K562 (cell line): Measurements from ENCODE around the gene CMTM4. TPM values are rescaled to one million over a fixed set of nuclear protein-coding genes. Genes with fewer than 3 reads are reported as not detected.

ENCODE experiments used
- ATF3 ChIP-seq, 2 experiments: fragments of 450-650 bp in 1 of 2; sonication (generic) in 1 of 2; formaldehyde crosslinking in 1 of 2; IDR thresholded peaks in 1 of 2; conservative IDR thresholded peaks in 1 of 2; 2 replicates each; pipeline versions ENCODE4 v1.6.1 to v1.8.1; 2016 to 2023; ENCODE audit warnings: mild to moderate bottlenecking in 2 of 2, moderate library complexity in 2 of 2, inconsistent platforms in 1 of 2, missing genetic modification reagents in 1 of 2
- EHMT2 ChIP-seq: fragments of 450-650 bp; IDR thresholded peaks from 2 replicates; pipeline ENCODE4 v1.6.1; 2018; ENCODE audit warnings: antibody characterized with exemption
- HDAC6 ChIP-seq: IDR thresholded peaks from 2 replicates; pipeline ENCODE4 v1.6.1; 2012; ENCODE audit warnings: low read depth, mild to moderate bottlenecking, control low read depth, inconsistent platforms, low read length, moderate library complexity
- KLF6 ChIP-seq: fragments of 250-450 bp; sonication (Bioruptor Pico); IDR thresholded peaks from 2 replicates; pipeline ENCODE4 v1.4.0; 2020; ENCODE audit warnings: mild to moderate bottlenecking, moderate library complexity, borderline replicate concordance
- NCOA4 ChIP-seq: fragments of 450-650 bp; IDR thresholded peaks from 2 replicates; pipeline ENCODE4 v1.6.1; 2018; ENCODE audit warnings: mild to moderate bottlenecking; ENCODE audit not compliant: partially characterized antibody
- NUFIP1 ChIP-seq: fragments of 450-650 bp; IDR thresholded peaks from 2 replicates; pipeline ENCODE4 v1.6.1; 2018; ENCODE audit not compliant: partially characterized antibody
- PCBP1 ChIP-seq: fragments of 200-400 bp; formaldehyde crosslinking; IDR thresholded peaks from 2 replicates; pipeline ENCODE4 v1.6.1; 2018; ENCODE audit warnings: mild to moderate bottlenecking, low read depth, low read length; ENCODE audit not compliant: poor library complexity, severe bottlenecking
- RBFOX2 ChIP-seq: fragments of 200-400 bp; formaldehyde crosslinking; IDR thresholded peaks from 2 replicates; pipeline ENCODE4 v1.6.1; 2017; ENCODE audit warnings: low read depth, mild to moderate bottlenecking, low read length, moderate library complexity
- REST ChIP-seq, 2 experiments: fragments of 450-650 bp; formaldehyde crosslinking in 1 of 2; IDR thresholded peaks; 2 replicates each; pipeline versions ENCODE4 v1.4.0 to v1.6.1; 2014 to 2020; ENCODE audit warnings: mild to moderate bottlenecking in 2 of 2, borderline replicate concordance in 1 of 2, low read depth in 1 of 2
- RNF2 ChIP-seq: sonication (generic); IDR thresholded peaks from 2 replicates; pipeline ENCODE4 v1.6.1; 2016
- ZFX ChIP-seq: sonication (generic); formaldehyde crosslinking; IDR thresholded peaks from 2 replicates; pipeline ENCODE4 v1.8.0; 2022; ENCODE audit warnings: mild to moderate bottlenecking, missing genetic modification reagents, moderate library complexity
- ZNF253 ChIP-seq: fragments of 250-450 bp; sonication (Bioruptor Pico); conservative IDR thresholded peaks from 2 replicates; pipeline ENCODE4 v1.6.1; 2021; ENCODE audit warnings: mild to moderate bottlenecking
- ZNF263 ChIP-seq: sonication (generic); formaldehyde crosslinking; IDR thresholded peaks from 2 replicates; pipeline ENCODE4 v1.8.0; 2022; ENCODE audit warnings: mild to moderate bottlenecking, missing genetic modification reagents, borderline replicate concordance
- polyA plus RNA-seq, 8 experiments: library from polyadenylated mRNA; depleted of rRNA in 4 of 8; stranded (reverse) in 5 of 8; unstranded in 3 of 8; fragments of >200 nt; fragmentation: Nextera tagmentation in 2 of 8; fragmentation: Illumina TruSeq in 1 of 8; extraction: Ambion mirVana in 2 of 8; extraction: Trizol in 1 of 8; gene quantifications; 2 replicates each; pipeline versions ENCODE4 v1.2.1 to v1.2.3, GENCODE V29; 2011 to 2014; ENCODE audit warnings: inconsistent platforms in 1 of 8, missing spikeins in 1 of 8
- total RNA-seq, 7 experiments: library from RNA; depleted of rRNA in 6 of 7; stranded (reverse); fragments of >200 nt in 6 of 7; fragmentation: Illumina TruSeq in 2 of 7; extraction: Trizol in 2 of 7; gene quantifications; 2 replicates each; pipeline versions ENCODE4 v1.2.1 to v1.2.3, GENCODE V29; 2011 to 2021; ENCODE audit warnings: low replicate concordance in 1 of 7
- TF ChIP-seq, protein P1 (sequence below): fragments of 450-650 bp; formaldehyde crosslinking; IDR thresholded peaks from 2 replicates; pipeline ENCODE4 v1.4.0; 2020; ENCODE audit warnings: mild to moderate bottlenecking, mixed read lengths

CMTM4 gene
- total and polyA plus RNA-seq, 9 of the 15 experiments (the other 6 are each of a cell fraction or from before 2014, with no cell fraction given) = 2.0 to 21.3 (median 12.5) TPM

DNA sequence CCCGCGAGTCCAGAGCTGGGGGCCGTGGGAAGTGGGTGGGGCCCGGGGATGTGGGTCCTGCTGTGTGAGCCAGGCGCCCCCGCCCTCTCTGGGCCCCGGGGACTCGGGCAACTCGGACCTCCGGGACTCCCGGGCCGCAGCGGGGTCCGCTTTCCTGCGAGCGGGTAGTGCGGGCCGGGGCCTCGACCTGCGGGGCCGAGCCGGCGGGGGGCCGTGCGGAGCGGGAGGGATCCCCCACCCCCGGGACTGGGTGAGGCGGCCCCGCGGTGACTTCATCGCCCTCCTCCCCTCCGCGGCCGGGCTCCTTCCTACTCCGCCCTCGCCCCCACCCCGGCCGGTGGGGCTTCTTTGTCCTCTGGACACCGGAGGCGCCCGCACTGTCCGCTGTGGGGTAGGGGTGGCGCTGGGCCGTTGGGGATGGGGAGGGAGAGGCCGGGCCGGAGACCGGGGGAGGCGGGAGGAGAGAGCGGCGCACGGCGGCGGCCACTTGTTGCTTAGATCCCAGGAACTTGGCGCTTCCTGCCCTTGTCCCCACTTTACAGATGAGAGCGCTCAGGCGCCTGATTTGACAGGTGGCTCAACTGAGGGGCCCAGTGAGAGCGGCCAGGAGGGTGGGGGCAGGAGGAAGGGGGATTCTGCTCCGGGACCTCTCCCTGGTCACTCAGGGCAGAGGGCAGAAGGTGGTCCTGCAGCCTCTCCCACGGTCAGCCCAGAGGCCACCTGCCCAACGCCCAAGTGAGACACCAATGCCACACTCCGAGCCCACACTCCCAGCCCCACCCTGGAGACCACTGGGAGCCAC lies 91.2 kb downstream of the CMTM4 start (continued):
- TF ChIP-seq HDAC6 (no peak), ZNF253 (CRISPR knock-in tag) (no peak), REST (IDR thresholded peaks at IDR 0.05; ENCODE audit: borderline replicate concordance) (no peak), REST (CRISPR knock-in tag; IDR thresholded peaks at IDR 0.05; ENCODE audit: low read depth) (no peak), NUFIP1 (no peak), NCOA4 (no peak), ATF3 (IDR thresholded peaks at IDR 0.05) (peak; percentile 83), ATF3 (CRISPR knock-in tag; conservative IDR thresholded peaks at IDR 0.05) (no peak), ZFX (CRISPR knock-in tag) (peak; percentile 80), EHMT2 (no peak), ZNF263 (CRISPR knock-in tag) (peak; percentile 43; the same call in 1 of the 2 replicates), PCBP1 (peak; percentile 51), RNF2 (no peak), RBFOX2 (peak; percentile 71), KLF6 (CRISPR knock-in tag) (no peak)
- TF ChIP-seq, protein P1, sequence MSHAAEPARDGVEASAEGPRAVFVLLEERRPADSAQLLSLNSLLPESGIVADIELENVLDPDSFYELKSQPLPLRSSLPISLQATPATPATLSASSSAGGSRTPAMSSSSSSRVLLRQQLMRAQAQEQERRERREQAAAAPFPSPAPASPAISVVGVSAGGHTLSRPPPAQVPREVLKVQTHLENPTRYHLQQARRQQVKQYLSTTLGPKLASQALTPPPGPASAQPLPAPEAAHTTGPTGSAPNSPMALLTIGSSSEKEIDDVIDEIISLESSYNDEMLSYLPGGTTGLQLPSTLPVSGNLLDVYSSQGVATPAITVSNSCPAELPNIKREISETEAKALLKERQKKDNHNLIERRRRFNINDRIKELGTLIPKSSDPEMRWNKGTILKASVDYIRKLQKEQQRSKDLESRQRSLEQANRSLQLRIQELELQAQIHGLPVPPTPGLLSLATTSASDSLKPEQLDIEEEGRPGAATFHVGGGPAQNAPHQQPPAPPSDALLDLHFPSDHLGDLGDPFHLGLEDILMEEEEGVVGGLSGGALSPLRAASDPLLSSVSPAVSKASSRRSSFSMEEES (CRISPR knock-in tag) = no peak
